ENCODE results near the gene BTBD1.

The BTBD1 gene

GRCh38 chr15:83066734-83067637, at the start of gene BTBD1:
Gene BTBD1 (minus strand): TSS chr15:83067252. CDS start chr15:83067151, 101 bp downstream.
- Mint-ChIP-seq H3K27me3 (no peaks in the 10 kb centered on the region), H3K36me3 (peaks cover 11% of the 10 kb centered on the region), H3K9me3 (peaks cover 5% of the 10 kb centered on the region), H3K27ac (peak within 1 kb of the TSS; percentile 74), H3K4me1 (peaks cover 19% of the 10 kb centered on the region), H3K4me3 (peak within 1 kb of the TSS; percentile 75)
- CTCF ChIA-PET = no interaction called here
- DNase-seq = peak; percentile 86

GRCh38 chr15:83115831-83116565, 48.9 kb upstream of the BTBD1 start:
- H3K27ac Mint-ChIP-seq = no peak overlapping the region
- no peak for DNase-seq
- no peaks in the 10 kb centered on the region for H3K27me3 Mint-ChIP-seq
- CTCF ChIA-PET = no interaction called here
- H3K9me3 Mint-ChIP-seq = no peaks in the 10 kb centered on the region
- peaks cover 33% of the 10 kb centered on the region for H3K36me3 Mint-ChIP-seq
- no peak overlapping the region for H3K4me3 Mint-ChIP-seq
- H3K4me1 Mint-ChIP-seq = peaks cover 6% of the 10 kb centered on the region

- H3K27me3 Mint-ChIP-seq = peaks cover 3% of the 10 kb centered on the region
- DNase-seq = no peak
- peaks cover 34% of the 10 kb centered on the region for H3K36me3 Mint-ChIP-seq
- no peaks in the 10 kb centered on the region for H3K9me3 Mint-ChIP-seq
- CTCF ChIA-PET = no interaction called here
- H3K27ac Mint-ChIP-seq = no peak overlapping the region
- H3K4me1 Mint-ChIP-seq = peaks cover 8% of the 10 kb centered on the region
- no peak overlapping the region for H3K4me3 Mint-ChIP-seq
These were observed 48.4 kb upstream of the BTBD1 start for GRCh38 chr15:83115410-83115809.

DNA sequence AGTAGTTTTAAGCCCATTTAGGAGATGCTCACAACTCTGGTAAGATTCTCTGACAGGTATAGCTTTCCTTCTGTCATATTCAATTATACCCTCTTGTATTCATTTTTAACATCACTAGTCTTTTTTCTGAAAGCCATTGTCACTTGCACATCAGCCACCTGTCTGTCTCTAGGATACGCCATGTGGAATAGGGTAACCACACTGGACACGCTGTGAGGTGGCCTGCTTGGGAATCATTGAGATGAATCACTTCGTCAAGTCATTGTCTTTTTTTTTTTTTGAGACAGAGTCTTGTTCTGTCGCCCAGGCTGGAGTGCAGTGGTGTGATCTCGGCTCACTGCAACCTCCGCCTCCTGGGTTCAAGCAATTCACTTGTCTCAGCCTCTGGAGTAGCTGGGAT, 47.8 kb upstream of the BTBD1 start:
- Mint-ChIP-seq H3K36me3 (peaks cover 37% of the 10 kb centered on the region), H3K27me3 (peaks cover 4% of the 10 kb centered on the region), H3K27ac (no peak overlapping the region), H3K4me1 (peaks cover 13% of the 10 kb centered on the region), H3K9me3 (no peaks in the 10 kb centered on the region), H3K4me3 (no peak overlapping the region)
- CTCF ChIA-PET = no interaction called here
- no peak for DNase-seq

- Mint-ChIP-seq H3K27ac (no peak overlapping the region), H3K36me3 (peaks cover 37% of the 10 kb centered on the region)
These were observed 47.0 kb upstream of the BTBD1 start for GRCh38 chr15:83113881-83114674.

DNA sequence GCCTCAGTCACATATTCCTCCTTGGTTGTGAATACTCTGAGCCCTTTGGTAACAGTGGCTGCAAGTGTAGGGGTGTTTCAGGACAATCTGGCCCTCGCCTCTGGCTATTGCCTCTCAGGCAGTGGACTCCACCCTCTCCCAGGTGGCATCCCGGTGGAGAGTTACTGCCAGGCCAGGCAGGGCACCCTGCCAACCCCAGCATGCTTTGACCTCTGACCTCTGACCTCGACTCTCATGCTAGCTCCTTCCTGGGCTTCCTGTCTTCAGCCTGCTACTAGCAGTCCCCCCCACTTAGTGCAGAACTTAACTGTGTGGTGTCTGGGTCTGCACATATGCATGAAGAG, 45.9 kb upstream of the BTBD1 start:
- Mint-ChIP-seq H3K27me3 (peaks cover 9% of the 10 kb centered on the region), H3K4me1 (peaks cover 33% of the 10 kb centered on the region), H3K4me3 (no peak overlapping the region), H3K36me3 (peaks cover 44% of the 10 kb centered on the region), H3K27ac (no peak overlapping the region), H3K9me3 (no peaks in the 10 kb centered on the region)
- CTCF ChIA-PET = no interaction called here
- DNase-seq = no peak

More at GRCh38 chr15:83113881-83114674, 47.0 kb upstream of the BTBD1 start:
- peaks cover 21% of the 10 kb centered on the region for H3K4me1 Mint-ChIP-seq
- peaks cover 9% of the 10 kb centered on the region for H3K27me3 Mint-ChIP-seq
- CTCF ChIA-PET = no interaction called here
- no peak overlapping the region for H3K4me3 Mint-ChIP-seq
- DNase-seq = no peak
- H3K9me3 Mint-ChIP-seq = no peaks in the 10 kb centered on the region

DNA sequence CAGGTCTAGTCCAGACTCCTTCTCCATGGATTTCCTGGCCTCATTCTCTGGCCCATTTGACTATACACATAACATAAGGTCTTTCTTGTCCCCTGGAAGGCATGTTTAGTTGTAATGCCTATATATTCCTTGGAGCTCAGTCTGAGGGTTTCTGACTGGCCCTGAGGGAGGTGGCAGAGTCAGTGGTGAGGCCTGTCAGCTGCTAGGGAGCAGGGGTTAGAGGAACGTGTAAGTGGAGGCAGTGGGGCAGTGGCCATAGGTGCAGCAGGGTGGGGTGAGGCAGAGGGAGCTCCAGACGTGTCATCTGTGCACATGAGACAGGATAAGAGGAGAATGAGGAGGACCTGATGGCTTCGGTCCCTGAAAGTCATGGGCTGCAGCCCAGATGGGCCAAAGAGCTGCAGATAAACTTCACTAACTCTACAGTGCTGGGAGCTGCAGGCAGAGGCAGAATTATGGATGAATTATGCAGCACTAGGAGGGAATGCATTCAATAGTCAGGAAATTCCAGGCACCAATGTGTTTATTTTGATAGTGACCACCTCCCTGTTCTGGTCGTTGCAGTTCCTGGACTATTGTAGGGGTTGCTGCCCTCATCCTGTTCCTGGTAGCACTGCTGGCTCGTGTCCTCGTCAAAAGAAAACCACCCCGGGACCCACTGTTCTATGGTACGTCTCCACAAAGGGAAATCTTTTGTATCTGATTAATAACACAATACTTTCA, 45.3 kb upstream of the BTBD1 start:
- Mint-ChIP-seq H3K4me1 (peaks cover 33% of the 10 kb centered on the region), H3K27ac (no peak overlapping the region), H3K36me3 (peaks cover 44% of the 10 kb centered on the region), H3K9me3 (no peaks in the 10 kb centered on the region), H3K27me3 (peaks cover 9% of the 10 kb centered on the region), H3K4me3 (no peak overlapping the region)
- DNase-seq = no peak
- CTCF ChIA-PET = no interaction called here

DNA sequence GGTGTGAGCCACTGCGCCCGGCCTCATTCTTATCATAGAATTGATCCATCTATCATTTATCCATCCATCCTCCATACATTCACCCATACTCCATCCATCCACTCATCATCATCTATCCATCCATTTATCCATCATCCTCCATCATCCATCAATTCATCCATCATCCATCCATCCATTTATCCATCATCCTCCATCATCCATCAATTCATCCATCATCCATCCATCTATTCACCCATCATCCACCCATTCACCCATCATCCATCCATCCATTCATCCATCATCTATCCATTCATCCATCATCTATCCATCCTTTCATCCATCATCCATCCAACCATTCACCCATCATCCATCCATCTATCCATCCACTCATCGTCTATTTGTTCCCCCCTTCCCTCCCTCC, 44.1 kb upstream of the BTBD1 start:
- Mint-ChIP-seq H3K36me3 (peaks cover 44% of the 10 kb centered on the region), H3K27ac (no peak overlapping the region)

DNA sequence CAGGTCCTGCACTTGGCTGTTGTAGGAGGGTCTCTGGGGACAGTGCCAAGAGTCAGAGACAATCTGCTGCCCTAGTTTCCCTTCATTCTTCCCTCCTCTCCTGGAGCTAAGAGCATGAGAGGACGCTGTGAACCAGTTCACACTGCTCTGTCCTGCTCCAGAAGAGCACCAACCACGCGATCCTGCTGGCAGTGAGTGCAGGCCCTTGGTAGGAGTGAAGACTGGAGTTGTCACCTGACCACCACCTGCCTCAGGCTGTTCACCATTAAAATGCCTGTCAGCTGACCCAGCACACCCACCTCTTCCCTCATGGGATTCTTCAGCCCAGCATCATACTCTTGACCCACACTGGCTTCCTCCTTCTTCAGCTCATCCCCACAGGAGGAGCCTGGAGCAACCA, 43.3 kb upstream of the BTBD1 start:
- peaks cover 37% of the 10 kb centered on the region for H3K4me1 Mint-ChIP-seq
- no peak for DNase-seq
- H3K9me3 Mint-ChIP-seq = no peaks in the 10 kb centered on the region
- CTCF ChIA-PET = no interaction called here
- H3K27me3 Mint-ChIP-seq = peaks cover 25% of the 10 kb centered on the region
- no peak overlapping the region for H3K27ac Mint-ChIP-seq
- H3K36me3 Mint-ChIP-seq = peaks cover 38% of the 10 kb centered on the region
- no peak overlapping the region for H3K4me3 Mint-ChIP-seq

More for the DNA sequence above, 44.1 kb upstream of the BTBD1 start:
- peaks cover 37% of the 10 kb centered on the region for H3K4me1 Mint-ChIP-seq
- no peak for DNase-seq
- peaks cover 18% of the 10 kb centered on the region for H3K27me3 Mint-ChIP-seq
- no peak overlapping the region for H3K4me3 Mint-ChIP-seq
- CTCF ChIA-PET = no interaction called here
- no peaks in the 10 kb centered on the region for H3K9me3 Mint-ChIP-seq

DNA sequence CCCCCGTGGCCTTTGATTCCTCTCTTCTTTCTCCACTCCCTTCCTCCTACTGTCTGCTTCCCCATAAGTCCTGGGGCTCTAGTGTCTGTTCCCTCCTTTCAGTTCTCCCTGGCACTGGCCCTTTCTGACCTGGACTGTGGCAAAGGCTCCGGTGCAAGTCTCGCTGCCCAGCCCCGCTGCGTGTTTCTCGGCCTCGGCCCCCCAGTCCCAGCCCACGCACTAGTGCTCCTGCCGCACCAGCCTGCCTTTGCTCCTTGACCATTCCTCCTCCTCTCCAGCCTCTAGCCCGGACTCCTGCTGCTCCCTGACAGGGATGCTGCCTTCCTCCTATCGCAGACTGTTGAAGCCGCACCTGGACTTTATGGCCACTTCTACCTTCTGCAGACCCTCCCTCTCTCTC, 42.5 kb upstream of the BTBD1 start:
- Mint-ChIP-seq H3K36me3 (peaks cover 34% of the 10 kb centered on the region), H3K9me3 (no peaks in the 10 kb centered on the region), H3K4me1 (peaks cover 37% of the 10 kb centered on the region), H3K4me3 (peak overlapping the region; percentile 92), H3K27me3 (peaks cover 31% of the 10 kb centered on the region), H3K27ac (peak overlapping the region; percentile 90)
- DNase-seq = no peak
- CTCF ChIA-PET = interaction anchor here (1.4 kb wide), 1 partner anchor 99 kb away, joined by 5 read pairs; no protein-coding TSS in a partner anchor

GRCh38 chr15:83108266-83109219, 41.5 kb upstream of the BTBD1 start:
- Mint-ChIP-seq H3K9me3 (no peaks in the 10 kb centered on the region), H3K4me1 (peaks cover 37% of the 10 kb centered on the region), H3K27me3 (peaks cover 41% of the 10 kb centered on the region), H3K27ac (peak overlapping the region; percentile 90), H3K36me3 (peaks cover 27% of the 10 kb centered on the region), H3K4me3 (peak overlapping the region; percentile 92)
- CTCF ChIA-PET = interaction anchor here (1.4 kb wide), 1 partner anchor 98 kb away, joined by 5 read pairs; no protein-coding TSS in a partner anchor
- peak; percentile 58 for DNase-seq

DNA sequence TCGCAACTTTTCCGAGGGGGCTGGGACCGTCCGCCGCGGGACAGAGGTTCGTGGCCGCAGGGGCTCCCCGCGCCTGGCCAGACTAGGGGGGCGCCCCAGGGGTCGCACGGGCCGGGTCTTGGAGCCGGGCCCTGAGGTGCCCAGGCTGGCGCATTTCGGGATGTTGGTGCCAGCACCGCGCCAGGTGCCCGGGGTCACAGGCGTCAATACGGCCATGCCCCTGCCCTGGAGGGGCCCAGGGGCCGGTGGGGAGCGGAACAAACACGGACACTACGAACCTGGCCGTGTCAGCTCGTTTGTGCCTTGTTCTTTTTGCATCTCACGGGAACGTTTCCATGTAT, 40.8 kb upstream of the BTBD1 start:
- Mint-ChIP-seq H3K9me3 (no peaks in the 10 kb centered on the region), H3K27me3 (peaks cover 43% of the 10 kb centered on the region), H3K36me3 (peaks cover 23% of the 10 kb centered on the region), H3K27ac (peak overlapping the region; percentile 90), H3K4me1 (peaks cover 36% of the 10 kb centered on the region), H3K4me3 (peak overlapping the region; percentile 92)
- no peak for DNase-seq
- CTCF ChIA-PET = no interaction called here
